A172 (cell line): ENCODE data around the gene TEKT1. TPM values are rescaled to one million over a fixed set of nuclear protein-coding genes. Genes with fewer than 3 reads are reported as not detected.
"Not testable (repeated sequence)": the region's sequence is repeated elsewhere in the genome, so short reads cannot be mapped to it uniquely, and the experiment has no call there.

Experiments
- DNase-seq: peaks from one replicate; pipeline ENCODE4 v3.0.0-alpha.2; 2015; ENCODE audit warnings: low spot score
- total RNA-seq: library from RNA; depleted of rRNA; stranded (reverse); fragments of >200 nt; shearing (Covaris generic); gene quantifications from 2 replicates; pipeline ENCODE4 v1.2.3, GENCODE V29; 2014

Gene TEKT1
- total RNA-seq, 1 experiment from 2014 or later: not detected

DNA sequence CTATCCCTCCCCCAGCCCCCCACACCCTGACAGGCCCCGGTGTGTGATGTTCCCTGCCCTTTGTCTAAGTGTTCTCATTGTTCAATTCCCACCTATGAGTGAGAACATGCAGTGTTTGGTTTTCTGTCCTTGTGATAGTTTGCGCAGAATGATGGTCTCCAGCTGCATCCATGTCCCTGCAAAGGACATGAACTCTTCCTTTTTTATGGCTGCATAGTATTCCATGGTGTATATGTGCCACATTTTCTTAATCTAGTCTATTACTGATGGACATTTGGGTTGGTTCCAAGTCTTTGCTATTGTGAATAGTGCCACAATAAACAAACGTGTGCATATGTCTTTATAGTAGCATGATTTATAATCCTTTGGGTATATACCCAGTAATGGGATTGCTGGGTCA lies 15.2 kb downstream of the TEKT1 start:
- not testable (repeated sequence) for DNase-seq

DNA sequence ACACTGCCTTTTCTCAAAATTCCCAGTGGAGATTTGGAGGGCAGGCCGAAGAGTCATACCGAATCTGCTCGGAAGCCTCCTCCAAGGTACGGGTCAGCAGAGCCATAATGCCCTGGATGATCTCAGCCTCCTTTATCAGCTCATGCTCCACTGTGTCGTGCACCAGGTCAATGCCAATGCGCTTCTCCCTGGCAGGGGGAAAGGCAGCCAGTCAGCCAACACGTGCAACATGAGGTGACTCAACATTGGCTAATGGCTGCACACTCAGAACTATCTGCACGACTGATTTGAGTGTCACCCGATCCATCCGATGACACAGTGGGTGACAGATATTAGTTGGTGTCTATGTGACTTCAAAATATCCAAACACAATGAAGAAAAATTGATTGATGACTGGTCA lies 15.8 kb downstream of the TEKT1 start:
- DNase-seq: no peak

DNA sequence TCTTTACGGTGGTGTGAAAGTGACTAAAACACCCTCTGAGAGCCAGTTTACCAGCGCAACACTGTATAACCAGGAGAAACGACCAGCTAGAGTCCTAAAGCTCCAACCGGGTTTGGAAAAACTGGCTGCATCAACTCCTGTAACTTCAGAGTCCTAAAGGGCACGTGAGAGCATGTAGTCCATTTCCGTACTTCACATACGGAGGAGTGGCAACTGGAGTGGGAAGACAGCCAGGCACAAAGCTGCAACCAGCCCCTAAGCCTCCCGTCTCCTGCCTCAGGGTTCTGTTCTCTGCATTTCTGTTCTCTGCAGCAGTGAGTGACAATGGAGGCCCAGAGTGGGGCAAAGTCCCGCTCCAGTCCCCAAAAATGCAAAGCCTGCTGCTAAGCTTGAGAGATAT lies 19.2 kb downstream of the TEKT1 start:
- DNase-seq: no peak

DNA sequence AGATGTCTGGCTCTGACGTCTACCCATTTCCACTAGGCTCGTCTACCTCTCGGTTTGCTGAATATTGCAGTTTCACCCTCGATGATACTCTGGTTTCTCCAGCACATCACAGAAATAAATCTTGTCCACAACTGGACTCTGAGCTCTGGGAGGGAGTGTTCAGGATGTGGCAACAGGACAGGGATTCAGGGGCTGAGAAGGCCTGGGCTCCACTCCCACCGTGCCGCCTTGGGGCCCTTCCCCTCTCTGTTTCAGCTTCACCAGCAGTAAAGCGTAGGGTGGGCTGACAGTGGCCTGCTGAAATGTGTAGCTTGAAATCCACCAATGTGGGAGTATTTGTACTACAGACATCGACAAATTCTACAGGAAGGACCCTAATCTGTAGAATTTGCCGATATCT lies 20.0 kb downstream of the TEKT1 start:
- DNase-seq: no peak

DNA sequence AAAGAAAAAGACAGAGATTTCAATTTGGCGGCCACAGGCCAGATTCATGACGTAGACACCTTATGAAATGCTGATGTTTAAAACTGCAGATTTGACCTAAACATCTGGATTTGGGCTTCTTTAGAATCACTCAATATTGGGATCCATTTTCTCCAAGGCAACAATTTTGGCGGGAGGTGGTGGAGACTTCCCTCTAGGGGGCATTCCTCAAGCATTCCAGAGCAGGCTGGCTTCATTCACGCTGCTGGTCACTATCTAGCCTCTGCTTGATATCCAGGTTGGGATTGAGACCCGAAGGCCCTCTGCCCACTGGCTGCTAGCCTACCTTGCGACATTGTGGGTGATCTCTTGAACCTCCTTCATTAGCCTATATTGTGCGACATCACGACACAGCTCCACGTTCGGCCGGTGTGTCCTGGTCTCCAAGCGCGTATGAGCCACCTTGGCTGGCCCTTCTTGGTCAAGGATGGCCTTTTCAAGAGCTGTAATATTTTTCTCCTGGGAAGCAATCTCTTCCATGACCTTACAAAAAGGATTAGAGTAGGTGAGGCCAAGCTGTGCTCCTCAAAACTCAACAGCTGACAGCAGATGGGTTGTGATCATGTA lies 31.0 kb downstream of the TEKT1 start:
- no peak for DNase-seq

DNA sequence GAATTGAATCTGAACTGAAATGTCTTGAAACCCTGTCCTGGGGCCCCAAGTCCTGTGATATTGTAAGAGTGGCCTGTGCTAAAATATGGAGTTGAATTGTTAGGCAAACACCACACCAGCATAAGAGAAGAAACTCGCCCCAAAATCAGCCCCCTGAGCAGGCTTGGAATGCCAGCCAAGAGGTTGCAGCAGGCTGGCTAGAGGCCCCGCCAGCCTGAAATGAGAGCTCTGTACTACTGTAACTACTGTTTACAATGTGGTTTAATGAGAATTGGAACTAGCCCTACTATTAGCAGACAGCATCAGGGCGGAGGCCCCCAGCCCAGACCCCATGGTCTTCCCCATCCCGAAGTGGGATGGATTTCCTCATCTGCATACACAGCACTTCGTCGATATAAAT lies 31.8 kb downstream of the TEKT1 start:
- no peak for DNase-seq

DNA sequence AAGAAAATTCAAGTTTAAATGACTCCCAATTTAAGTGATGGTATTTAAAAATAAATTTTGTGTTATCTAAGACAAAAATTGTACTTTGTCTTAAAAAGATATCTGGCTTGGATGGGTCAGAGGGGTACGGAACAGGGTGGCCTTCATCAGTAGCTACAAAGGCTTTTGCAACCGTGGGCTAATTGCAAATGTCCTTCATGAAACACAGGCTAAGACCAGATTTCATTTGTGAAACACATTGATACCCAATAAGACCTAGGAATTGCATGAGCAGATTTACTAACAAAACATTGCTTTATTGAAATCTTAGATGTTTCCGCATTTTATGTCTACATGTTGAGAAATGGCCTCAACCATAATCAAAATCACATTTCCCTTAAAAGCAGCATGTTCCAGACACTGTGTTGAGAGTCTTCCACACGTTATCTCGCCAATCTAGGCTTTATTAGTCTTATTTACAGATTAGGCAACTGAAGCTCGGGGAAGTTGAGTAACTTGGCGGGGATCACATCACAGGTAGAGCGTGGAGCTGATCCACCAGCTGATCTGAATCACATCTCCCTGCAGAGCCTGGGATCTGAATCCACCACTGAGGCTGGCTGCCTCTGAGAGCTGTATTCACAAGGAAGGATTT lies 33.7 kb downstream of the TEKT1 start:
- no peak for DNase-seq

DNA sequence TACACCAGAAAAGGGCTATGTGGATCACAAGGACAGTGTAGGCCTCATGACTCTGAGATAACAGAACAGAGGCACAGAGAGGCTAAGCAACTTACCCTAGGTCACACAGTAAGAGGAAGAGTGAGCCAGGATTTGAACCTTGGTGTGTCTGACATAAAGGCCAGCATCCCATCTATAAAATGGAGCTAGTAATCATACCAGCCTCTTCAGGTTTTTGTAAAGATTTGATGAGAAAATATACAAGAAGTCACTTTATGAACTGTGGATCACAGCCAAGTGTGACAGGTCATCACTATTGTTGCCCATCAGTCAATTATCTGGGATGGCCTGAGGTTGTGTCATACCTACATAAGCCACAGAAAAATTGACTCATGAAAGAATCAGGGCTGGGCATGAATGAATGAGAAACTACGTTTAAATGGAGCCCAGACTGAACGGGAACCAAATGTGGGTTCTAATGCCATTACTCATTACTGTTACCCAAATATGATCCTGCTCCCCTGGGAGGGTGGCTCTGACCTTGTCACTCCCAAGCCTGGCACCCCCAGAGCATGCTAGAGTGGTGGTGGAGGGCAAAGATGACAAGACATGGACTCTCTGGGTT lies 34.5 kb downstream of the TEKT1 start:
- peak; percentile 63 for DNase-seq

DNA sequence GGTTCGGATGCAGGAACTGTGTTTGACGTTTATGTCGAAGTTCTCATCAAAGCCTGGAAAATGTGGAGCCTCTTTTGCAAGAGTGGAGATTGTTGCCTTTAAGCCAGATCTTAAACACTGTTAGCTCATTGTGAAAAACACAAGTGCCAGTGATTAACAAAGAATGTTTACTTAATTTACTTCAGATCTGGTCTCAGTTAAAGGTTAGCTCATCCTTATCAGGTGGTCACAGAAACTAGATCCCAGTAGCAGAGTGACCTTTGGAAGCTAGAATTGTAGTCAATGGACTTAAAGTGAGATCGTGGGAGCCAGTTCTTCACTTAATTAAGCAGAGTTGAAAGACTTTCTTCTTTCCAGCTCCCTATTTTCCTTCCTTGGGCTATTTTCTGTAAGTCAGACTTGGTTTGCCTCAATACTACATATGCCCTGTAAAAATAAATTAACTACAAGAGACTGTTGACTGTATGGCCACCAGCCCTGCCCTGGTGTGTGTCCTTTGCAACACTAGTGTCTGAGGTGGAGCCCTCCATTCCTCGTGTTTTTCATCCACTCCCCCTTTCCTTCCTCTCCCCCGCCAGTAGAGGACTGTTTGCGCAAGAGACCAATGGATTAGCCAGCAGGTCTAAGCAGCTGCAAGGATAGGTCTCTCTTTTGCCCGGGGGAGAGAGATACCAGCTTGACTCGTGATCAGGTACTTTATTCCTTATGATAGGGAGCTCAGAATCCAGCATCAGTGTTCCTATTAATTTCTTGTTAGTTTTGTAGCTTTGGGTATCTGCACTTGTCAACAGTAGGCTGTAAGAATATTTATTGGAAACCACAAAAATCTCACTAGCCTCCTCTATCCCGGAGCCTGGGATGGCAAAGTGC lies 35.3 kb downstream of the TEKT1 start:
- peak; percentile 24 for DNase-seq

DNA sequence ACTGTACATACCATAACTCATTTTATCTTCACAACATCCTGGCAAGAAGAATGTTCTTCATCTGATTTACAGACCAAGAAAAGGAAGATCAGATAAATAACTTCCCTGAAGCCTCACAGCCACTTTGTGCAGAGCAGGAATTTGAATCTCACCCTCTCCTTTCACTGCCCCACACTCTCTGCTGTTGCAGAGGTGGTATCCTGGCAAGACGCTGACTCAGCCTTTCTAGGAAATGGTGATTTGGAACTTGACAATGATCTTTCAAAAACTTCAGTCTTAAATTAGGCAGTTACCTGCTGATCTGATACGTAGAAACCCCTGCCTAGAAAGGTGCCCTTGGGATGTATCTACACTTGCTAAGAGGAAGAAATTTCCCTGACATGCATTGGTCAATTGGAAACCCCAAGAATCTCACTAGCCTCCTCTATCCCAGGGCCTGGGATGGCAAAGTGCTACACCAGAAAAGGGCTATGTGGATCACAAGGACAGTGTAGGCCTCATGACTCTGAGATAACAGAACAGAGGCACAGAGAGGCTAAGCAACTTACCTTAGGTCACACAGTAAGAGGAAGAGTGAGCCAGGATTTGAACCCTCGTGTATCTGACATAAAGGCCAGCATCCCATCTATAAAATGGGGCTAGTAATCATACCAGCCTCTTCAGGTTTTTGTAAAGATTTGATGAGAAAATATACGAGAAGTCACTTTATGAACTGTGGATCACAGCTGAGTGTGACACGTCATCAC lies 37.6 kb downstream of the TEKT1 start:
- no peak for DNase-seq

DNA sequence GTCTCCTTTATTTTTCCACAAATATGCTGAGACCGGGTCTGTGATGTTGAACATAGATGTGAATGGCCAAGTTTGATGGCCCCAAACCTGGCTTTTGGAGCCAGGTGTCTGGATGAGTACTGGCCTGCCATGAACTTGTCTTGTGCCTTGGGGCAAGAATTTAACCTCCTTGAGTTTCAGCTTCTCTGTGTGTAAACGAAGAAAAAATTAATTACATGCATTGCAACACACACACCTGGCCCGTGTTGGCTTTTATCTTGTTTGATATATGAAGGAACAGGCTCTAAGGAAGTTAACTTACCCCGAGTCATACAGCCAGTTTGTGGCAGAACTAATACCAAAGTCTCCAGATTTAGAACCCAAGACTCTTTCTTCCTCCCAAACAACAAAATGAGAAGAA lies 42.4 kb downstream of the TEKT1 start:
- no peak for DNase-seq

DNA sequence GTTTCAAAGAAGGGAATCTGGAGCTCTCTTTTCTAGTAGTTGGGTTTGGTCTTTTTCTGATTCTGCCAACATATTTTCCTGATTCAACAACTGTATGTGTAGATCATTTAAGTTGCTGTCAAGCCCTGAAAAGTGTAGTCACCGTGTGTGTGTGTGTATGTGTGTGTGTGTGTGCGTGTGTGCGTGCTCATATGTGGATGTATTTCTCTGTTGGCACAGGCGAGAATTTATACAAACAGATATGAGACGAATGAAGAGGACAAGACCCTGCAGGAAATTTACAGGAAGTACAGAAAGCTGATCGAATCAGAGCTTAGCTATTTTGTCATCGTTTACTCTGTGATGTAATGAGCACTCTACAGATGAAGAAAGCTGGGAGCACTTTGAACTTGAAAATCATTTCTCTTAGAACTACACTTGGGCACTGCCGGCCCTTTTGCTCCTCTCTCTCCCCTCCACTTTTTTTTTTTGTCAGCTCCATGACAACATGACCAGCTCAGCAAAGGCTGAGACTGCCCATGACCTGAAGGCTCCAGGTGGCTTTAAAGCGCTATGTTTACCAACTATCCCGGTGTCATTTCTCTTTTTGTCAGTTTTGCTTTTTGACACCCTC lies 44.3 kb downstream of the TEKT1 start:
- no peak for DNase-seq

DNA sequence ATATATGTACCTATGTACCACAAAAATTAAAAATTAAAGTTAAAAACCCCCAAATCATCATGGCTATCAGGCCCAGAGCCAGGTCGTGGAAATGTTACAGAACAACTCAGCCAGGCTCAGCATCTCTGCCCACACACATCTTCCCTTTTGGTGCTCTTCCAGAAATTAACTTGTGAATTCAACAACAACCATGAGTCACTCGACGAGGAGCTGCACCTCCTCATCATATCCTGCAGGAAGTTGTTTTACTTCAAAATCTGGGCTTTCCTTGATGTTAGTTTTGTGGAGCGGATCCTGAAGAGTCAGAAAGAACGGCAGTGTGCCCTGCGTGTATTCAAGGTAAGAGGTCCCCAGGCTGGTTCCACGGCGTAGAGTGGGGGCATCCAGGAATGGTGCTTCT lies 44.9 kb downstream of the TEKT1 start:
- peak; percentile 67 for DNase-seq

DNA sequence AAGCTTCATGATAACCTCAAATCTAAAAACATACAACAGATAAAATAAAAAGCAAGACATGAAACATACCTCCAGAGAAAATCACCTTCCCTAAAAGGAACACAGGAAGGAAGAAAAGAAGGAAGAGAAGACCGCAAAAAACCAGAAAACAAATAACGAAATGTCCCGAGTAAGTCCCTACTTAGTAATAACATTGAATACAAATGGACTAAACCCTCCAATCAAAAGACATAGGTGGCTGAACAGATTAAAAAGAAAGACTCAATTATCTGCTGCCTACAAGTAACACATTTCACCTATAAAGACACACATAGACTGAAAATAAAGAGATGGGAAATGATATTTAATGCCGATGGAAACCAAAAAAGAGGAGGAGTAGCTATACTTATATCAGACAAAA lies 49.3 kb downstream of the TEKT1 start:
- no peak for DNase-seq

DNA sequence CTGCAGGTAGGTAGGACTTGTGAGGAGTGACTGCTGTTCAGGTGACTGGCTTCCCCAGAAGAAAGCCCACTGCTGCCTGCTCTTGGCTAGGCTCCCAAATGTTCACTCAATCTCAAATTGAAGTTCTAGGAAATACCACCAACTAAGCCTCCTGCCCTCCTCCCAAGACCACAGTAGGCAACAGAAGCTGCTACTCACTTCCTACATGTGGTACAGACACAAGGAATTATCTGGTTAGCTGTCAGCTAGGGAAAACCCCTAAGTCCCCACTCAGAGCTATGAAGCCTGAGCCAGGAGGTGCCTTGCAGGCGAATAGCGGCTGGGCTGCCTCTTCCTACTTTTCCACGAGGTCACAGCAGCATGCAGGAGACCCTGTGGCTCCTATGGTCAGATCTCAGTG lies 50.6 kb downstream of the TEKT1 start:
- no peak for DNase-seq

DNA sequence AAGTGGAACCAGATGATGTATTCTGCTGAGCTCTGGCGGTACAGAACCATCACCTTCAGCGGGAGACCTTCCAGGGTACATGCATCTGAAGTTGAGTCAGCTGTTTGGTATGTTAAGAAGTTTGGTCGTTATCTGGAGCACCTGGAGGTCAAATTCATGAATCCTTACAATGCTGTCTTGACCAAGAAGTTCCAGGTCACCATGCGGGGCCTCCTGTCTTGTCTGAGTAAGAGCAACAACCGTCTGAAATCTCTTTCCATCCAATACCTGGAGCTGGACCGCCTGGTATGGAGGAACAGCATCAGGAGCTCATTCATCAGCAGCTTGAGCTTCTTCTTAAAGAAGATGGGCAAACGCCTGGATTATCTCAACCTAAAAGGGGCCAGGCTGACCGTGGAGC lies 51.5 kb downstream of the TEKT1 start:
- no peak for DNase-seq

DNA sequence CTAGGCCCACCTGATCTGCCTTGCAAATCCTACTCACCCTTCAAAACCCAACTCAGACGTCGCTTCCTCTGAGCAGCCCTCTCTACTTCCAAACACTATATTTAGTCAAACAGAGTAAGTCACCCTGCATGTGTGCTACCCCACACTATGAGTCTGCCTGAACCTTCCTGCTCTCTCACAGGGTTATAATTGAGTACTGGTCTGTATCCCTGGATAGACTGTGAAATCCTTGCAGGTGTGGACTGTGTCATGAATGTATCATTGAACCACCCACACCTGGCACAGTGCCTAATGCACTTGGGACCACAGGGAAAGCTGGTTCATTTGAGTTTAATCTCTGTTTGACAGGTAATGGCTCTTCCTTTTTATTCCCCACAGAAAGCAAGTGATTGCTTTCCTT lies 52.1 kb downstream of the TEKT1 start:
- no peak for DNase-seq

DNA sequence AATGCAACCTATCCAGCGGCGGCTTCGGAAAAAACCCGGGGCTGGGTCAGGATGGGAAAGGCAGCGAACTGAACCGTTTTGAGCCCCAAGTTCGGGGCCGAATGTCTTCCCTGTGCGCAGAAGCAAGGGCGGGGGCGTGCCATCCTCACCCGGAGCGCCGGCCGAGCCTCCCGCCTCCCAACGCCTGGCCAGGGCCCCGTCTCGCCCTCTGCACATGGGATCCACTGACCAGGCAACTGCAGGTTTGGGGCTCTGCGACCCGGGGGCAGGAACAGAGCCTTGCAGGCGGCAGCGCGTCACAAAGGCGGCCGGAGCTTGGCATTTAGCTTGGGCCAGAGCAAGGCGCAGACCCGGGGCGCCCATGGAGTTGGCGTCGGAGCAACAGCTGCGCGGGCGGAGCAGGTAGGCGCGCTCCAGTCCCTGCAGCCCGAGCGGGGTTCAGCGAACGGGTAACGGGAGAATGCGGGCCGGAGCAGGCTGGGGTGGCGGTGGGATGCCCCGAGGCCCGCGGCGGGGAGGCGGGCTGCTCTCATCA lies 55.6 kb downstream of the TEKT1 start, which contains the start of gene FBXO39:
TSS of gene FBXO39 (plus strand) at position 345 of the 535 bp plus-strand sequence. CDS start 3,654 bp downstream, outside the sequence.
- DNase-seq: no peak

DNA sequence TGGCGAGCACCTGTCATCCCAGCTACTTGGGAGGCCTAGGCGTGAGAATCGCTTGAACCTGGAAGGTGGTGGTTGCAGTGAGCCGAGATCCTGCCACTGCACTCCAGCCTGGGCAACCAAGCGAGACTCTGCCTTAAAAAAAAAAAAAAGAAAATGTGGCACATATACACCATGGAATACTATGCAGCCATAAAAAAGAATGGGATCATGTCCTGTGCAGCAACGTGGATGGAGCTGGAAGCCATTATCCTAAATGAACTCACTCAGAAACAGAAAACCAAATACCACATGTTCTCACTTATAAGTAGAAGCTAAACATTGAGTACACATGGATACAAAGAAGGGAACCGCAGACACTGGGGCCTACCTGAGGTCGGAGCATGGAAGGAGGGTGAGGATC lies 56.6 kb downstream of the TEKT1 start:
- not testable (repeated sequence) for DNase-seq

DNA sequence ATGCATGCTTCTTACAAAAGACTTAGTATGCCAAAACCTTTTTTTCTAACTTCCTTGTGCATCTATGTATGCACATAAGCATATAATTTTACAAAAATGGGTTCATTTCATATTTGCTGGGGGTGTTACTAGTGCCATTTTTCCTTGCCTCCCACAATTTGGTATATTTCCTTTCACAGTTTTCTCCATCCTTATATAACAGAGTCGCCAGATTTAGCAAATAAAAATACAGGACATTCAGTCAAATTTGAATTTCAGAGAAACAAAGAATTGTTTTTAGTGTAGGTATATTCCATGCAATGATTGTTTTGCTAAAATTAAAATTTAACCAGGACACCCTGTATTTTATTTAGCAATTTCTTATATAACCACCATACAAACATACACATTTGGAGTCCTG lies 59.5 kb downstream of the TEKT1 start:
- no peak for DNase-seq

DNA sequence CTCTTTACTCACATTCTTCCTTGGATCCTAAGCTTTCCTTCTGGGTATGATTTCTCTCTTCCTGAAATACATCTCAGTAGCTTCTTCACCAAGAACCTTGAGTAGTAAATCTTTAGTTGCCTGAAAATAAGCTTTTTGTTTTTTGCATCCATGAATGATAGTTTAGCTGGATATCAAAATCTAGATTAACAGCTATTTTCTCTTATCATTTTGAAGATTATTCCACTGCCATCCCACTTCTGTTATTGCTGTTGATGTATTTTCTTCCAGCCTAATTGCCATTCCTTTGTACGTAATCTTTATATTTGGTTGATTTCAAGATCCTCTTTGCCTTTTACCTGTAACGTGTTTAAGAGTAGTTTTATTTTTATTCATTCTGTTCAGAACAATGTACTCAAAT lies 63.1 kb downstream of the TEKT1 start:
- DNase-seq: no peak
